Hepatocyte (in vitro differentiated cells): ENCODE data around the gene SLCO3A1.

Source experiments
- CTCF ChIP-seq: fragments of 200-600 bp; sonication (generic); IDR thresholded peaks from 2 replicates; pipeline ENCODE4 v1.5.1; 2016; ENCODE audit warnings: antibody characterized with exemption, mild to moderate bottlenecking; ENCODE audit not compliant: poor library complexity
- EZH2phosphoT487 ChIP-seq: fragments of 200-600 bp; sonication (generic); IDR thresholded peaks from one replicate; pipeline ENCODE4 v1.6.1; 2018; ENCODE audit warnings: antibody characterized with exemption, mild to moderate bottlenecking, low read depth, moderate library complexity; ENCODE audit not compliant: unreplicated experiment, severe bottlenecking

GRCh38 chr15:92104072-92104471, 250.6 kb downstream of the SLCO3A1 start:
- TF ChIP-seq CTCF (no peak), EZH2phosphoT487 (no peak)
